Ovary (tissue), 9 donors: Measurements from ENCODE around the gene GRID2. TPM values are rescaled to one million over a fixed set of nuclear protein-coding genes. Genes with fewer than 3 reads are reported as not detected.

Experiments used
- DNase-seq, 5 donors: peaks; one replicate each; pipeline ENCODE4 v3.0.0-alpha.2; 2019 to 2020
- H3K27ac ChIP-seq, 2 donors: fragments of 200-600 bp; one replicate each; pipeline versions ENCODE4 v1.5.1 to v1.8.0; 2019 to 2022
- H3K27me3 ChIP-seq: fragments of 200-600 bp; one replicate; pipeline ENCODE4 v1.8.0; 2022
- H3K36me3 ChIP-seq: fragments of 200-600 bp; sonication (generic); one replicate; pipeline ENCODE4 v1.5.1; 2019
- H3K4me1 ChIP-seq: one replicate; pipeline ENCODE4 v1.8.1; 2013; ENCODE audit warnings: mild to moderate bottlenecking, moderate library complexity; ENCODE audit not compliant: insufficient read depth
- H3K4me3 ChIP-seq: fragments of 200-600 bp; sonication (generic); one replicate; pipeline ENCODE4 v1.5.1; 2017
- H3K9me3 ChIP-seq, 2 donors: fragments of 200-600 bp in 1 of 2; sonication (generic) in 1 of 2; one replicate each; pipeline versions ENCODE4 v1.5.1 to v1.8.1; 2013 to 2019; ENCODE audit warnings: mild to moderate bottlenecking in 1 of 2, moderate library complexity in 1 of 2
- CTCF ChIP-seq, 3 donors: fragments of 450-650 bp in 2 of 3; fragments of 200-600 bp in 1 of 3; IDR thresholded peaks; one replicate each; pipeline versions ENCODE4 v1.5.1 to v1.8.0; 2016 to 2022; ENCODE audit warnings: antibody characterized with exemption in 3 of 3, mild to moderate bottlenecking in 1 of 3
- EP300 ChIP-seq: sonication (generic); formaldehyde crosslinking; IDR thresholded peaks from one replicate; pipeline ENCODE4 v1.6.1; 2017; ENCODE audit warnings: antibody characterized with exemption
- POLR2A ChIP-seq: fragments of 450-650 bp; IDR thresholded peaks from one replicate; pipeline ENCODE4 v1.6.1; 2017; ENCODE audit warnings: antibody characterized with exemption, mild to moderate bottlenecking, moderate library complexity
- WGBS, 3 donors: extraction: QIAGEN DNeasy Blood & Tissue Kit in 1 of 3; methylation state at CpG; one replicate each; pipeline versions ENCODE4 v1.1.5 to v1.1.7; 2013 to 2017; 5-methylcytosine and 5-hydroxymethylcytosine counted together
- intact Hi-C, 4 donors: fragments of 100-400 bp; cut with DNase I; formaldehyde crosslinking; loops; one replicate each; pipeline versions ENCODE4 v1.11.0 to v1.15.1; 2022 to 2023
- polyA plus RNA-seq, 2 donors: library from polyadenylated mRNA; stranded (reverse); fragments of 200-250 nt in 1 of 2; fragments of 350-450 nt in 1 of 2; fragmentation: Illumina TruSeq in 1 of 2; extraction: RNeasy Lipid Tissue Mini Kit (QIAGEN cat#74804) in 1 of 2; gene quantifications; one replicate each; pipeline ENCODE4 v1.2.3, GENCODE V29; 2013 to 2014
- total RNA-seq, 7 donors: library from RNA; depleted of rRNA in 2 of 7; stranded (reverse); fragments of >200 nt in 2 of 7; fragmentation: NEBNext Ultra II Directional in 3 of 7; extraction: Animal tissue kit (Norgen Biotek cat#: 25700) in 3 of 7; gene quantifications; one replicate each; pipeline versions ENCODE4 v1.1.0 to v1.2.4, GENCODE V29; 2016 to 2023
- donor health status: DM: no; HTN: no; CAD: no; lungs with moderate emphysema.
- donor health status: DM: no; HTN: no; CAD: no.
- donor health status: Bipolar disorder and iron deficiency.
- donor health status: DM: yes; HTN: yes; CAD: no.
- donor health status: DM: no; HTN: no; CAD: no.
- donor health status: DM: yes; HTN: yes; CAD: no.

Gene GRID2
- total and polyA plus RNA-seq, 9 donors = 0.65 to 6.8 (median 2.6) TPM

DNA sequence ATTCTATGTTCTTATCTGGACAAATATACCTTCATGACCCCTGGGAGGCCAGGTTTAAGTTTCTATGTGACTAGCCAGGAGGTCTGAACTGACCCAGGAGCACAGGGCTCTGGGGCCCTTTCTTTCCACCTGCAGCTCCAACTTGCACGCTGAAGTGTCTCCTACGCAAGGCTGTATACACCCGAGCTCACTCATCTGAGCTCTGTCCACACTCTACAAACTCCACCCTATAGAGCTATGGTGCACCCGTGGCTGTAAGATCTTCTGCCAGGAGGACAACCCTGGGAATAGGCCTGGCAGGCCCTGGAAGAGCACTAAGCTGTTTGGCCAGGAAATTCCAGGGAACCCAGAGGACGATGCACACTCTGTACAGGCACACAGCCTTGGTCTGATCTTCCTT is 1464.2 kb downstream of the GRID2 start:
- no peaks in the 10 kb centered on the region for H3K9me3 ChIP-seq
- H3K4me1 ChIP-seq = no peaks in the 10 kb centered on the region
- no peak overlapping the region for H3K4me3 ChIP-seq
- H3K36me3 ChIP-seq = no peaks in the 10 kb centered on the region
- intact Hi-C loops = no loop called here
- DNase-seq = no peak
- WGBS, 3 donors = 74 to 81% (median 79%) methylated on average over 5 of the region's 5 CpGs
- H3K27me3 ChIP-seq = no peaks in the 10 kb centered on the region
- H3K27ac ChIP-seq = no peak overlapping the region
- TF ChIP-seq EP300 = no peak
- no peak for TF ChIP-seq POLR2A
- TF ChIP-seq CTCF (IDR thresholded peaks at IDR 0.05) = no peak

- Histone ChIP-seq H3K27me3 (no peaks in the 10 kb centered on the region), H3K4me1 (no peaks in the 10 kb centered on the region), H3K27ac (no peak overlapping the region), H3K4me3 (no peak overlapping the region), H3K9me3 (no peaks in the 10 kb centered on the region), H3K36me3 (no peaks in the 10 kb centered on the region)
- TF ChIP-seq POLR2A (no peak), CTCF (IDR thresholded peaks at IDR 0.05) (no peak), EP300 (no peak)
- intact Hi-C loops = no loop called here
- no peak for DNase-seq
- 36 to 95% (median 91%) methylated on average over 1 of the region's 1 CpG for WGBS, 3 donors
Measured at GRCh38 chr4:93770201-93770600, 1466.4 kb downstream of the GRID2 start.

DNA sequence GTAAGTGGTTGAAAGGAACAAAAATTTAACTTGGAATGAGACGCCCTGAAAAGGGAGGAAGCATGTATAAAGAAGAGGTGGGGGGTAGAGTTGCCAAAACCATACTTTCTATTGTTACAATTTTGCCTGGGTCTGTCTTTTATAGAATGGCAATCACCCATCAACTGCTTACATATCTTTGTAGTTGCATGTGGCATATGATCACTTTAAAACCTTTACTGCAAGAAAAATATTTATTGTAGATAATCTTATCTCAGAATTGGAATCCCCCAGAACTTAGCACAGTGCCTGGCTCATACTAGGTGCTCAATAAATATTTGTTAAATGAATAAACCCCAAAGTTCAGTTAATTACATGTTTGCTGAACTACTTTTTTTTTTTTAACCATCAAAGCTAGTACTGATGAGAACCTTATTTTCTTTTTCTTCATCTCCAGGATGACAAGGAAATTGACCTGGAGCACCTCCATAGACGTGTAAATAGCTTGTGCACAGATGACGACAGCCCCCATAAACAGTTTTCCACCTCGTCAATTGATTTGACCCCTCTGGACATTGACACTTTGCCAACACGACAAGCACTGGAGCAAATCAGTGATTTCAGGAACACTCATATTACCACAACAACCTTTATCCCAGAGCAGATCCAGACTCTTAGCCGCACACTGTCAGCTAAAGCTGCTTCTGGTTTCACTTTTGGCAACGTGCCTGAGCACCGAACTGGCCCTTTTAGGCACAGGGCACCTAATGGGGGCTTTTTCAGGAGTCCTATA is 1468.1 kb downstream of the GRID2 start:
- no peaks in the 10 kb centered on the region for H3K36me3 ChIP-seq
- intact Hi-C loops = no loop called here
- no peak overlapping the region for H3K4me3 ChIP-seq
- no peaks in the 10 kb centered on the region for H3K27me3 ChIP-seq
- H3K9me3 ChIP-seq = no peaks in the 10 kb centered on the region
- no peak for DNase-seq
- 69 to 78% (median 71%) methylated on average over 8 of the region's 8 CpGs for WGBS, 3 donors
- H3K4me1 ChIP-seq = no peaks in the 10 kb centered on the region
- TF ChIP-seq CTCF (IDR thresholded peaks at IDR 0.05) = no peak
- TF ChIP-seq EP300 = no peak
- TF ChIP-seq POLR2A = no peak
- H3K27ac ChIP-seq = no peak overlapping the region

GRCh38 chr4:93772858-93773257 is 1469.1 kb downstream of the GRID2 start:
- Histone ChIP-seq H3K9me3 (no peaks in the 10 kb centered on the region), H3K27ac (no peak overlapping the region), H3K36me3 (no peaks in the 10 kb centered on the region), H3K27me3 (no peaks in the 10 kb centered on the region), H3K4me3 (no peak overlapping the region), H3K4me1 (no peaks in the 10 kb centered on the region)
- intact Hi-C loops = no loop called here
- TF ChIP-seq EP300 (no peak), POLR2A (no peak), CTCF (IDR thresholded peaks at IDR 0.05) (no peak)
- no peak for DNase-seq
